HG03558 (cell line): ENCODE results near the gene PLA2G4E.

Experiments used
- ATAC-seq: cut with Tn5 transposase; IDR thresholded peaks from one replicate; pipeline ENCODE4 v1.9.1; 2021; ENCODE audit warnings: moderate number of reproducible peaks; ENCODE audit not compliant: unreplicated experiment; ENCODE audit errors: extremely low read depth

The PLA2G4E gene

GRCh38 chr15:41958002-41958420, 62.8 kb downstream of the PLA2G4E start:
- ATAC-seq, result no peak

- no peak for ATAC-seq
Observed at GRCh38 chr15:41957021-41957897, 63.6 kb downstream of the PLA2G4E start.

- no peak for ATAC-seq
Observed at GRCh38 chr15:41955807-41956525, 64.9 kb downstream of the PLA2G4E start.

- ATAC-seq, result no peak
Observed at GRCh38 chr15:41955100-41955499, 65.7 kb downstream of the PLA2G4E start.

- no peak for ATAC-seq
Observed at GRCh38 chr15:41954036-41954435, 66.8 kb downstream of the PLA2G4E start.

- no peak for ATAC-seq
Observed at GRCh38 chr15:41952013-41952563, 68.8 kb downstream of the PLA2G4E start.

GRCh38 chr15:41951571-41951970, 69.3 kb downstream of the PLA2G4E start:
- ATAC-seq, result no peak

- no peak for ATAC-seq
Observed at GRCh38 chr15:41950489-41950888, 70.4 kb downstream of the PLA2G4E start.

- ATAC-seq, result no peak
Observed at GRCh38 chr15:41950127-41950483, 70.7 kb downstream of the PLA2G4E start.

- no peak for ATAC-seq
Observed at GRCh38 chr15:41949401-41950126, 71.3 kb downstream of the PLA2G4E start.

- no peak for ATAC-seq
Observed at GRCh38 chr15:41948490-41948889, 72.4 kb downstream of the PLA2G4E start.

GRCh38 chr15:41946970-41947369, 73.9 kb downstream of the PLA2G4E start:
- ATAC-seq, result no peak

GRCh38 chr15:41945731-41946130, 75.1 kb downstream of the PLA2G4E start:
- no peak for ATAC-seq

- no peak for ATAC-seq
Observed at GRCh38 chr15:41945221-41945620, 75.6 kb downstream of the PLA2G4E start.

GRCh38 chr15:41944313-41944940, 76.4 kb downstream of the PLA2G4E start:
- no peak for ATAC-seq

- ATAC-seq, result no peak
Observed at GRCh38 chr15:41943543-41944312, 77.1 kb downstream of the PLA2G4E start.

- no peak for ATAC-seq
Observed at GRCh38 chr15:41942886-41943285, 78.0 kb downstream of the PLA2G4E start.

GRCh38 chr15:41941644-41942415, 79.0 kb downstream of the PLA2G4E start:
- no peak for ATAC-seq

GRCh38 chr15:41940441-41940857, 80.4 kb downstream of the PLA2G4E start:
- no peak for ATAC-seq
